ENCODE measurements around the gene PNMA6F.
A peak's percentile ranks its signal among the peaks of the same experiment; 100 is the strongest.

- TF ChIP-seq SP1 (IDR thresholded peaks at IDR 0.05) (no peak), FOXA1 (IDR thresholded peaks at IDR 0.05) (no peak), SUZ12 (IDR thresholded peaks at IDR 0.05) (no peak), FOXK2 (IDR thresholded peaks at IDR 0.05) (no peak), TARDBP (IDR thresholded peaks at IDR 0.05) (no peak), CTBP1 (IDR thresholded peaks at IDR 0.05; ENCODE audit: borderline replicate concordance) (no peak), L3MBTL2 (conservative IDR thresholded peaks at IDR 0.05) (peak; percentile 75), ARNT (IDR thresholded peaks at IDR 0.05) (0 out of 2 replicates have a peak, but pooled peaks have one; percentile 27), FOXM1 (IDR thresholded peaks at IDR 0.05; ENCODE audit: borderline replicate concordance) (no peak), PKNOX1 (IDR thresholded peaks at IDR 0.05) (no peak), LEF1 (IDR thresholded peaks at IDR 0.05; ENCODE audit: borderline replicate concordance) (peak; percentile 63; the same call in 1 of the 2 replicates), HDGF (IDR thresholded peaks at IDR 0.05; ENCODE audit: borderline replicate concordance) (no peak)
Observed at GRCh38 chrX:153333821-153334653, 12.5 kb upstream of the PNMA6F start, which contains the start of gene ZNF275.

Data from HEK293T (cell line).